ENCODE results near the gene KRIT1.
"Not testable (repeated sequence)": the region's sequence is repeated elsewhere in the genome, so short reads cannot be mapped to it uniquely, and the experiment has no call there.

KRIT1 gene

GRCh38 chr7:92206672-92207071 is 39.0 kb downstream of the KRIT1 start:
- Histone ChIP-seq H3K4me1 (no peaks in the 10 kb centered on the region), H3K9ac (no peak overlapping the region), H3K27me3 (no peaks in the 10 kb centered on the region), H3K27ac (no peak overlapping the region), H4K20me1 (no peaks in the 10 kb centered on the region), H3K36me3 (peaks cover 96% of the 10 kb centered on the region), H3K4me3 (no peak overlapping the region), H3K9me3 (peaks cover 37% of the 10 kb centered on the region), H3K4me2 (no peak overlapping the region)
- no peak for TF ChIP-seq Cebpa-rat (IDR thresholded peaks at IDR 0.05)

- H3K27ac ChIP-seq = no peak overlapping the region
- peaks cover 90% of the 10 kb centered on the region for H3K36me3 ChIP-seq
- TF ChIP-seq Cebpa-rat (IDR thresholded peaks at IDR 0.05) = no peak
- peaks cover 34% of the 10 kb centered on the region for H3K9me3 ChIP-seq
- no peaks in the 10 kb centered on the region for H3K27me3 ChIP-seq
- no peaks in the 10 kb centered on the region for H3K4me1 ChIP-seq
- H3K9ac ChIP-seq = no peak overlapping the region
- H3K4me3 ChIP-seq = no peak overlapping the region
- H4K20me1 ChIP-seq = no peaks in the 10 kb centered on the region
- no peak overlapping the region for H3K4me2 ChIP-seq
Observed at GRCh38 chr7:92205987-92206386, 39.7 kb downstream of the KRIT1 start.

GRCh38 chr7:92200791-92201190 is 44.9 kb downstream of the KRIT1 start:
- no peaks in the 10 kb centered on the region for H4K20me1 ChIP-seq
- no peaks in the 10 kb centered on the region for H3K4me1 ChIP-seq
- no peak overlapping the region for H3K9ac ChIP-seq
- H3K36me3 ChIP-seq = peaks cover 76% of the 10 kb centered on the region
- no peaks in the 10 kb centered on the region for H3K27me3 ChIP-seq
- no peak overlapping the region for H3K4me2 ChIP-seq
- no peak overlapping the region for H3K4me3 ChIP-seq
- no peak overlapping the region for H3K27ac ChIP-seq
- H3K9me3 ChIP-seq = peaks cover under 1% of the 10 kb centered on the region; the same call in 1 of the 2 replicates
- no peak for TF ChIP-seq Cebpa-rat (IDR thresholded peaks at IDR 0.05)

GRCh38 chr7:92192326-92192725 is 53.4 kb downstream of the KRIT1 start:
- no peaks in the 10 kb centered on the region for H4K20me1 ChIP-seq
- H3K36me3 ChIP-seq = peaks cover 50% of the 10 kb centered on the region
- no peak overlapping the region for H3K9ac ChIP-seq
- H3K4me2 ChIP-seq = no peak overlapping the region
- H3K4me3 ChIP-seq = no peak overlapping the region
- peaks cover 62% of the 10 kb centered on the region for H3K9me3 ChIP-seq
- H3K27me3 ChIP-seq = no peaks in the 10 kb centered on the region
- no peaks in the 10 kb centered on the region for H3K4me1 ChIP-seq
- no peak for TF ChIP-seq Cebpa-rat (IDR thresholded peaks at IDR 0.05)
- H3K27ac ChIP-seq = no peak overlapping the region

- Histone ChIP-seq H3K36me3 (peaks cover 24% of the 10 kb centered on the region; the same call in 1 of the 2 replicates), H3K9me3 (peaks cover 63% of the 10 kb centered on the region)
- H3K4me3 ChIP-seq, H4K20me1 ChIP-seq, H3K4me2 ChIP-seq, H3K9ac ChIP-seq, H3K27ac ChIP-seq, H3K27me3 ChIP-seq, H3K4me1 ChIP-seq: not testable (repeated sequence)
Observed at GRCh38 chr7:92189246-92189645, 56.5 kb downstream of the KRIT1 start.

GRCh38 chr7:92184294-92184693 is 61.4 kb downstream of the KRIT1 start:
- H3K9me3 ChIP-seq = peaks cover 17% of the 10 kb centered on the region
- not testable (repeated sequence) for H3K4me2 ChIP-seq, H4K20me1 ChIP-seq, H3K4me1 ChIP-seq, H3K27me3 ChIP-seq, H3K27ac ChIP-seq, H3K9ac ChIP-seq, H3K36me3 ChIP-seq, H3K4me3 ChIP-seq

GRCh38 chr7:92178928-92179924 is 66.5 kb downstream of the KRIT1 start, which contains the start of gene LRRD1:
TSS of gene LRRD1 (minus strand) at chr7:92179142. CDS start at chr7:92165202, 13,940 bp downstream.
- TF ChIP-seq Cebpa-rat (IDR thresholded peaks at IDR 0.05) = no peak
- Histone ChIP-seq H3K9ac (no peak within 1 kb of the TSS), H4K20me1 (no peaks in the 10 kb centered on the region), H3K27ac (no peak within 1 kb of the TSS), H3K4me2 (peak within 1 kb of the TSS; percentile 73), H3K9me3 (no peaks in the 10 kb centered on the region), H3K4me1 (no peaks in the 10 kb centered on the region), H3K4me3 (peak within 1 kb of the TSS; percentile 53), H3K36me3 (no peaks in the 10 kb centered on the region), H3K27me3 (peaks cover 9% of the 10 kb centered on the region; the same call in 1 of the 2 replicates)

- Histone ChIP-seq H3K36me3 (no peaks in the 10 kb centered on the region), H3K27ac (no peak overlapping the region), H3K4me2 (no peak overlapping the region), H3K9ac (no peak overlapping the region), H3K27me3 (peaks cover 9% of the 10 kb centered on the region; the same call in 1 of the 2 replicates), H3K9me3 (no peaks in the 10 kb centered on the region), H3K4me3 (no peak overlapping the region), H4K20me1 (no peaks in the 10 kb centered on the region), H3K4me1 (no peaks in the 10 kb centered on the region)
- no peak for TF ChIP-seq Cebpa-rat (IDR thresholded peaks at IDR 0.05)
Observed at GRCh38 chr7:92177362-92177761, 68.4 kb downstream of the KRIT1 start.

GRCh38 chr7:92169529-92169928 is 76.2 kb downstream of the KRIT1 start:
- H3K27me3 ChIP-seq, H3K36me3 ChIP-seq, H3K4me3 ChIP-seq, H3K4me1 ChIP-seq, H4K20me1 ChIP-seq, H3K4me2 ChIP-seq, H3K9ac ChIP-seq, H3K27ac ChIP-seq: not testable (repeated sequence)
- peaks cover 13% of the 10 kb centered on the region for H3K9me3 ChIP-seq

- Histone ChIP-seq H3K9me3 (no peaks in the 10 kb centered on the region), H3K9ac (no peak overlapping the region), H3K27me3 (no peaks in the 10 kb centered on the region), H3K4me2 (no peak overlapping the region), H4K20me1 (no peaks in the 10 kb centered on the region), H3K4me3 (no peak overlapping the region), H3K4me1 (no peaks in the 10 kb centered on the region), H3K36me3 (no peaks in the 10 kb centered on the region), H3K27ac (no peak overlapping the region)
- no peak for TF ChIP-seq Cebpa-rat (IDR thresholded peaks at IDR 0.05)
Observed at GRCh38 chr7:92161271-92161670, 84.4 kb downstream of the KRIT1 start.

All from BLaER1 (cell line).